Measurements from ENCODE around the gene ADAMTS16. TPM values are rescaled to one million over a fixed set of nuclear protein-coding genes. Genes with fewer than 3 reads are reported as not detected.

ADAMTS16 gene
- total and polyA plus RNA-seq, 9 of the 15 experiments (the other 6 are each of a cell fraction or from before 2014, with no cell fraction given), result not detected

GRCh38 chr5:5351288-5351979 is 211.3 kb downstream of the ADAMTS16 start:
- DNase-seq (ENCODE audit: extremely low read depth in 1 of 4, low spot score in 3 of 4), result peak in 2 of 4 experiments; percentile 44 to 51
- no peaks in the 10 kb centered on the region for H3K79me2 ChIP-seq (ENCODE audit: control insufficient read depth, insufficient read depth, low read length)
- H3K36me3 ChIP-seq (ENCODE audit: control insufficient read depth, insufficient read depth, low read length), result no peaks in the 10 kb centered on the region
- H3K27me3 ChIP-seq (ENCODE audit: control insufficient read depth in 2 of 2, insufficient read depth in 2 of 2, low read length in 2 of 2), result peaks cover 0 to 14% of the 10 kb centered on the region in 2 experiments; a peak in 1 of 5 replicates
- peak overlapping the region; percentile 65 for H3K4me2 ChIP-seq (ENCODE audit: insufficient read depth, low read length)
- FAIRE-seq, result peak; percentile 61
- no peaks in the 10 kb centered on the region for H4K20me1 ChIP-seq (replicated peaks; ENCODE audit: control insufficient read depth, insufficient read depth, low read length)
- in situ Hi-C loops (cut with MboI), result no loop called here
- ChIA-PET POLR2A (interaction anchor here (0.7 to 1.0 kb wide), 3 partner anchors 53 to 70 kb away, joined by 3 to 4 read pairs (median 3); no protein-coding TSS in a partner anchor), CTCF (ENCODE audit: low intra/inter-chr PET ratio) (no interaction called here)
- BruUV-seq (replicated peaks), result no TSS peak
- no peak overlapping the region for H3K4me3 ChIP-seq
- H3K9me3 ChIP-seq (replicated peaks; ENCODE audit: control insufficient read depth, insufficient read depth, low read depth, low read length), result peaks cover 2% of the 10 kb centered on the region; the same call in 1 of the 2 replicates
- peaks cover 0 to 28% of the 10 kb centered on the region in 2 experiments; a peak in 3 of 5 replicates for H3K4me1 ChIP-seq (replicated peaks in 1 of 2; ENCODE audit: control insufficient read depth in 2 of 2, insufficient read depth in 2 of 2, low read length in 2 of 2)
- H2AFZ ChIP-seq (ENCODE audit: low read depth, low read length), result peak overlapping the region; percentile 83
- WGBS (ENCODE audit: insufficient coverage, low coverage, missing lambda C conversion rate), result 20% methylated on average over 14 of the region's 14 CpGs
- ATAC-seq, result peak; percentile 70
- H3K9ac ChIP-seq (ENCODE audit: insufficient read depth in 1 of 2, low read depth in 2 of 2, low read length in 2 of 2), result no peak overlapping the region
- intact Hi-C loops (cut with micrococcal nuclease), result no loop called here
- H3K9me1 ChIP-seq (ENCODE audit: control insufficient read depth, insufficient read depth, low read length), result no peaks in the 10 kb centered on the region
- H3K27ac ChIP-seq (ENCODE audit: extremely low read depth, low read depth, low read length), result peak overlapping the region; percentile 53; the same call in 2 of the 3 replicates
- TF ChIP-seq ETV1 (tag; conservative IDR thresholded peaks at IDR 0.05; ENCODE audit: low read depth), result peak; percentile 49
- TF ChIP-seq FOXM1 (IDR thresholded peaks at IDR 0.05; ENCODE audit: low read depth), result no peak
- TF ChIP-seq FOXM1 (CRISPR knock-in tag; IDR thresholded peaks at IDR 0.05; ENCODE audit: low read depth), result no peak
- TF ChIP-seq TFE3 (CRISPR knock-in tag; IDR thresholded peaks at IDR 0.05), result no peak
- TF ChIP-seq ZNF707 (CRISPR knock-in tag; conservative IDR thresholded peaks at IDR 0.05), result no peak
- TF ChIP-seq NCOA4 (IDR thresholded peaks at IDR 0.05; ENCODE audit: partially characterized antibody), result no peak
- TF ChIP-seq ZNF551 (CRISPR knock-in tag; IDR thresholded peaks at IDR 0.05), result no peak
- no peak for TF ChIP-seq NR2C2 (CRISPR knock-in tag; IDR thresholded peaks at IDR 0.05)
- no peak for TF ChIP-seq NR2C2 (tag; IDR thresholded peaks at IDR 0.05)
- TF ChIP-seq PATZ1 (CRISPR knock-in tag; IDR thresholded peaks at IDR 0.05; ENCODE audit: borderline replicate concordance), result no peak
- peak; percentile 70 for TF ChIP-seq GABPA (tag; conservative IDR thresholded peaks at IDR 0.05; ENCODE audit: low read depth)
- no peak for TF ChIP-seq LEF1 (IDR thresholded peaks at IDR 0.05)
- TF ChIP-seq ZNF75A (CRISPR knock-in tag; IDR thresholded peaks at IDR 0.05), result no peak
- TF ChIP-seq CBX3 (IDR thresholded peaks at IDR 0.05; ENCODE audit: borderline replicate concordance in 1 of 2, low read length in 2 of 2), result no peak
- TF ChIP-seq SNIP1 (IDR thresholded peaks at IDR 0.05; ENCODE audit: low read depth), result no peak
- TF ChIP-seq THAP7 (CRISPR knock-in tag; IDR thresholded peaks at IDR 0.05), result no peak
- TF ChIP-seq HDAC1 (IDR thresholded peaks at IDR 0.05), result no peak
- TF ChIP-seq ZNF436 (CRISPR knock-in tag; IDR thresholded peaks at IDR 0.05), result no peak
- TF ChIP-seq PURB (CRISPR knock-in tag; IDR thresholded peaks at IDR 0.05; ENCODE audit: low read depth), result no peak
- TF ChIP-seq L3MBTL2 (IDR thresholded peaks at IDR 0.05), result peak; percentile 79; the same call in 1 of the 2 replicates
